Nephron progenitor cell (in vitro differentiated cells): ENCODE measurements around the gene PSMD5.

Experiments used
- DNase-seq: peaks from one replicate; pipeline ENCODE4 v3.0.0; 2021
- H3K27ac Mint-ChIP-seq: 2 replicates; pipeline ENCODE4 v1.8.0; 2021; ENCODE audit warnings: mild to moderate bottlenecking, moderate library complexity, mixed read lengths
- H3K27me3 Mint-ChIP-seq: 2 replicates; pipeline ENCODE4 v1.8.0; 2021; ENCODE audit warnings: mild to moderate bottlenecking, low read depth, mixed read lengths; ENCODE audit not compliant: poor library complexity
- H3K36me3 Mint-ChIP-seq: 2 replicates; pipeline ENCODE4 v1.8.0; 2021; ENCODE audit warnings: low read depth, mixed read lengths
- H3K4me1 Mint-ChIP-seq: 2 replicates; pipeline ENCODE4 v1.8.0; 2021; ENCODE audit warnings: mixed read lengths
- H3K4me3 Mint-ChIP-seq: 2 replicates; pipeline ENCODE4 v1.8.0; 2021; ENCODE audit warnings: mild to moderate bottlenecking, moderate library complexity, mixed read lengths
- H3K9me3 Mint-ChIP-seq: 2 replicates; pipeline ENCODE4 v1.8.0; 2021; ENCODE audit warnings: mild to moderate bottlenecking, moderate library complexity, mixed read lengths
- TF ChIP-seq, protein P1 (sequence below): fragments of 200-600 bp; sonication (generic); IDR thresholded peaks from 2 replicates; pipeline ENCODE4 v1.5.0; 2021; ENCODE audit warnings: antibody characterized with exemption

PSMD5 gene

DNA sequence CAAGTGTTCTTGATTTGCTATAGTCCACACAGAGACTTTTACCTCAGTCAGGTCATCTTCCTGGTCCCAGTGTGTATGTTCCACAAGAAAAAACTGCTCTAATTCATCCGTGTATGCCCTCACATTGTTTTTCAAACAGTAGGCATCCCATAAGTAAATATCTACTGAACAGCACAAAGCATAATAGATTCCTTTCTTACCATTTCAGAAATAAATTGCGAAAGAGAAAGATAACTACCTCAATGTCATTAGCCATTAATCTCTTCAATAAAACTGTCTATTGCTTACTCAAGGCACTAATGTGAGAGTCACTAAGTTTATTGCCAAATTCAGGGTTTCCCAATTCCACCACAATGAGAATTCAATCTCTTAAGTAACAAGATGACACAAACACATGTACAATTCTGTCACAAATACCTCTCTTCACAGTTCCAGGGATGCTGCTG lies 59.1 kb downstream of the PSMD5 start:
- DNase-seq = no peak
- Mint-ChIP-seq H3K4me1 (peaks cover 20% of the 10 kb centered on the region), H3K27ac (peak overlapping the region; percentile 82), H3K27me3 (no peaks in the 10 kb centered on the region), H3K4me3 (no peak overlapping the region), H3K36me3 (peaks cover 57% of the 10 kb centered on the region), H3K9me3 (no peaks in the 10 kb centered on the region)
- TF ChIP-seq, protein P1, sequence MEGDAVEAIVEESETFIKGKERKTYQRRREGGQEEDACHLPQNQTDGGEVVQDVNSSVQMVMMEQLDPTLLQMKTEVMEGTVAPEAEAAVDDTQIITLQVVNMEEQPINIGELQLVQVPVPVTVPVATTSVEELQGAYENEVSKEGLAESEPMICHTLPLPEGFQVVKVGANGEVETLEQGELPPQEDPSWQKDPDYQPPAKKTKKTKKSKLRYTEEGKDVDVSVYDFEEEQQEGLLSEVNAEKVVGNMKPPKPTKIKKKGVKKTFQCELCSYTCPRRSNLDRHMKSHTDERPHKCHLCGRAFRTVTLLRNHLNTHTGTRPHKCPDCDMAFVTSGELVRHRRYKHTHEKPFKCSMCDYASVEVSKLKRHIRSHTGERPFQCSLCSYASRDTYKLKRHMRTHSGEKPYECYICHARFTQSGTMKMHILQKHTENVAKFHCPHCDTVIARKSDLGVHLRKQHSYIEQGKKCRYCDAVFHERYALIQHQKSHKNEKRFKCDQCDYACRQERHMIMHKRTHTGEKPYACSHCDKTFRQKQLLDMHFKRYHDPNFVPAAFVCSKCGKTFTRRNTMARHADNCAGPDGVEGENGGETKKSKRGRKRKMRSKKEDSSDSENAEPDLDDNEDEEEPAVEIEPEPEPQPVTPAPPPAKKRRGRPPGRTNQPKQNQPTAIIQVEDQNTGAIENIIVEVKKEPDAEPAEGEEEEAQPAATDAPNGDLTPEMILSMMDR = no peak

DNA sequence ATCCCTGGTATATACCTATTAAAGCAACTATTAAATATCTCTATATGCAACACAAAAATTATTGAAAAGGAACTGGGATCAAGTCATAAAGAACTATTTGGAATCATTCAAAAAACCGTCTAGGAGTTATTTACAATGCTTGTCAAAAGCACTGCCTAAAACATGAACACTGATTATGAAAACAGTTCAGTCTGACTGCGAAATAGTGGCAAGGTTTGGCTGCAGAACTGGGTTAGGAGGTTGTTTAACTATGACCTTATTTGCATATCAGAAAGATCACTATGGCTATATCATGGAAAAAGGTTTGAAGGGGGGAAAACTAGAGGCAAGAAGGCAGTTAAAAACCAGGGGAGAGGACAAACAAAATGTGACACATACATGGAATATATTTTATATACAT lies 61.5 kb downstream of the PSMD5 start:
- no peak overlapping the region for H3K4me3 Mint-ChIP-seq
- no peaks in the 10 kb centered on the region for H3K27me3 Mint-ChIP-seq
- TF ChIP-seq, protein P1 = no peak
- H3K36me3 Mint-ChIP-seq = peaks cover 57% of the 10 kb centered on the region
- peaks cover 21% of the 10 kb centered on the region for H3K4me1 Mint-ChIP-seq
- no peak overlapping the region for H3K27ac Mint-ChIP-seq
- no peaks in the 10 kb centered on the region for H3K9me3 Mint-ChIP-seq
- no peak for DNase-seq

DNA sequence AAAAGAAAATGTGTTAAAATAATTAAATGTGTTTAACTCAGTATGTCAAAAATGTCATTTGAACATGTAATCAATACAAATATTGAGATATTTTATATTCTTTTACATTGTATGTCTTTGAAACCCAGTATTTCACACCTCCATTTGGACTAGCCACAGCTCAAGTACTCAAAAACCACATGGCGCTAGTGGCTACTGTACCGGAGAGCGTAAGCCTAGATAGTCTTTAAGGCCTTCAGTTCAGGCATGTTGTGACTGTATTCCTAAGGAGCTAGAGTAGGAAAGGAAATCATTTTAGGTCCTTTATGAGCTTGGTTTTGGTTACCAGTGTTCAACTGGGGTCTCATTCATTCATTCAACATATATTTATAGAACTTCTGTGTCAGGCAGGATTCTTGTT lies 62.4 kb downstream of the PSMD5 start:
- peaks cover 58% of the 10 kb centered on the region for H3K36me3 Mint-ChIP-seq
- H3K4me1 Mint-ChIP-seq = peaks cover 19% of the 10 kb centered on the region
- H3K27ac Mint-ChIP-seq = no peak overlapping the region
- H3K4me3 Mint-ChIP-seq = no peak overlapping the region
- DNase-seq = no peak
- H3K27me3 Mint-ChIP-seq = no peaks in the 10 kb centered on the region
- H3K9me3 Mint-ChIP-seq = no peaks in the 10 kb centered on the region
- TF ChIP-seq, protein P1 = no peak

DNA sequence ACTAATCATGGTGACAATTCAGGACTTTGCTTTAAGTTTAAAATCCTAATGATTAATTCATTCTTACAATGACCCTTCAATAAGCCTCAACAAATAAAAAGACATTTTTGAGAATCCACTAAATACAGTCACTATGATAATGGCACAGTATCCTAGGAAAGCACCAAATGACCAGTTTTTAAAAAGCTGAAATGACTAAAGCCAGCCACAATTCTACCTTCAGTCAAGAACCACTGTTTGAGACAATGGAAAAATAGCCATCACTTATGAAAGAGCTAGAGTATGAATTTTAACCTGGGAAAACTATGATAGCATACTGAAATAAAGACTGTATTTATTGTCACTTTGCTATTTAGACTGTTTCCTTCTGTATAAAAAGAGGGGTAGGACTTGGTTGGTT lies 63.5 kb downstream of the PSMD5 start:
- TF ChIP-seq, protein P1 = no peak
- Mint-ChIP-seq H3K27ac (no peak overlapping the region), H3K36me3 (peaks cover 59% of the 10 kb centered on the region), H3K9me3 (no peaks in the 10 kb centered on the region), H3K4me3 (no peak overlapping the region), H3K4me1 (peaks cover 18% of the 10 kb centered on the region), H3K27me3 (no peaks in the 10 kb centered on the region)
- DNase-seq = no peak

DNA sequence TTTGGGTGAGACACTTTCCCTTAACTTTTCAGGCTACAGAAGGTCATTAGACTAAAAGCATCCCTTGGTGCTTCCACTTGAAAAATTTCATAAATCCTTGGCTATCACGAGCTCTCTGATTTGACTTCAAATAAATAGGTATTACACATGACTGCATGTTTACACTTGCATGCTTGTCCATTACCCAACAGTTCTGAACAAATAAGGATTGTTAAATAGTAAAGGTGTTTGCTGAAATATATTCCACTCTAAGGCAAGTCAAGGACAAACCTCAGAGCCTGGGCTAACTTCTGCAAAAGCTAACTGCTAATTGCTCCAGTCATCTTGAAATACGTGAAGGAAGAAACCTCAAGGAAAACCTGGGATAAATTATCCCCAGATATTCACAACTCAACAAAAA lies 64.0 kb downstream of the PSMD5 start:
- Mint-ChIP-seq H3K27me3 (no peaks in the 10 kb centered on the region), H3K9me3 (no peaks in the 10 kb centered on the region), H3K4me3 (no peak overlapping the region), H3K36me3 (peaks cover 55% of the 10 kb centered on the region), H3K27ac (peak overlapping the region; percentile 84), H3K4me1 (peaks cover 13% of the 10 kb centered on the region)
- no peak for DNase-seq
- TF ChIP-seq, protein P1 = no peak

DNA sequence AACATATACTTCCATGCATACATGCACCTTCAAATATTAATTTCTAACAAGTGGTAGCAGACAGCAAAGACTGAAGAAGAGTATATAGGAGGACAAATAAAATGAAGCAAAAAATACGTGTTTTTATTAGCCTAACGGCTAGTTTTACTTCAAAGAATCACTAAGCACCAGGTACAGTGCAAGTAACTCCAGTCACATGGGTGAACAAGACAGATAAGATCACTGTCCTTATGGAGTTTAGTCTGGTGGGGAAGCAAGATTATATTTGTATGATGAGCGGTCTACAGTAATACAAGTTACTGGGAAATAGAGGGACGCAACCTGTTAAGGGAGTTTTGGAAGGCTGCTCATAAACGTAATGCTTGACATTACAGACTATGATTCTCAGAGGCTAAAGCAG lies 65.5 kb downstream of the PSMD5 start:
- Mint-ChIP-seq H3K4me3 (no peak overlapping the region), H3K27me3 (no peaks in the 10 kb centered on the region), H3K36me3 (peaks cover 59% of the 10 kb centered on the region), H3K27ac (peak overlapping the region; percentile 54), H3K4me1 (peaks cover 7% of the 10 kb centered on the region), H3K9me3 (no peaks in the 10 kb centered on the region)
- TF ChIP-seq, protein P1 = no peak
- no peak for DNase-seq
